Measurements from ENCODE around the gene VWC2.

VWC2 gene

DNA sequence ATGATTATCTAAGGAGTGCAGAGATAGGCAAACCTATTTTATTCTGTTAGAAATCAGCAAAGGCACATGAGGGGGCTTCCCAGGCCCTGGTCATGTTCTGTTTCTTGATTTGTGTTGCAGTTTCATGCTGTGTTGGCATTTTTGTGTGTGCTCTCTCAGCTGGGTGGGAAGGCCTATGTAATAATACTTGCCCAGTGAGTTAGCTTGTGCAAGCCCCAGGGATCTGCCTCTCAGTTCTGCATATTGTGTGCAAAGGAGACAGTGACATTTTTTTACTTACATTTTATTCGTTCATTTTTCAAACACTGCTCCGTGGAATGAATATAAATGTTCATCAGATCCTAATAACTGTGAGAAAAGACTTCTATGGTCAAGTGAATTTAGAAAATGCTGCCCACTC, 119.0 kb downstream of the VWC2 start:
- TF ChIP-seq, protein P1, sequence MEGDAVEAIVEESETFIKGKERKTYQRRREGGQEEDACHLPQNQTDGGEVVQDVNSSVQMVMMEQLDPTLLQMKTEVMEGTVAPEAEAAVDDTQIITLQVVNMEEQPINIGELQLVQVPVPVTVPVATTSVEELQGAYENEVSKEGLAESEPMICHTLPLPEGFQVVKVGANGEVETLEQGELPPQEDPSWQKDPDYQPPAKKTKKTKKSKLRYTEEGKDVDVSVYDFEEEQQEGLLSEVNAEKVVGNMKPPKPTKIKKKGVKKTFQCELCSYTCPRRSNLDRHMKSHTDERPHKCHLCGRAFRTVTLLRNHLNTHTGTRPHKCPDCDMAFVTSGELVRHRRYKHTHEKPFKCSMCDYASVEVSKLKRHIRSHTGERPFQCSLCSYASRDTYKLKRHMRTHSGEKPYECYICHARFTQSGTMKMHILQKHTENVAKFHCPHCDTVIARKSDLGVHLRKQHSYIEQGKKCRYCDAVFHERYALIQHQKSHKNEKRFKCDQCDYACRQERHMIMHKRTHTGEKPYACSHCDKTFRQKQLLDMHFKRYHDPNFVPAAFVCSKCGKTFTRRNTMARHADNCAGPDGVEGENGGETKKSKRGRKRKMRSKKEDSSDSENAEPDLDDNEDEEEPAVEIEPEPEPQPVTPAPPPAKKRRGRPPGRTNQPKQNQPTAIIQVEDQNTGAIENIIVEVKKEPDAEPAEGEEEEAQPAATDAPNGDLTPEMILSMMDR (IDR thresholded peaks at IDR 0.05; ENCODE audit: borderline replicate concordance, control extremely low read depth, extremely low read depth, insufficient read depth, missing control alignments): no peak
- in situ Hi-C loops (cut with MboI; ENCODE audit: low sequenced_read_pairs, unreplicated experiment): no loop called here
- DNase-seq (ENCODE audit: low spot score): no peak

DNA sequence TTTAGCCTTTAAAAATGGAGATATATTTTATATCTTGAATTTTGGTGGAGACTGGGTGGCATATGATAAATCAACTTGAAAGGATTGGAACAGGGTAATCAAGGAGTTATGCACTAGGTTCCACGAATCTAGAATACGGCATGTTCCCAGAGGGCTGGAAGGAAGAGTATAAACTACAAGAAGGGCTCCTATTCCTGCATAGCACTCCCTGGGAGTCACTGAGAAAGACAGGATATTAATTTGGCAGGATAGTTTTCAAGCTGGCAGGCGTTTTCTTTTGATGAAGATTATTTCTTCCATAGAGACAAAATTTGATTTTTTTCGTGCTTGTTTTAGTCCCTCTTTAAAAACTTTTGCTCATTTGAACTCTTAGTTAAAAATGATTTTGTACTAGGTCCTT, 119.7 kb downstream of the VWC2 start:
- in situ Hi-C loops (cut with MboI; ENCODE audit: low sequenced_read_pairs, unreplicated experiment): no loop called here
- TF ChIP-seq, protein P1 (IDR thresholded peaks at IDR 0.05; ENCODE audit: borderline replicate concordance, control extremely low read depth, extremely low read depth, insufficient read depth, missing control alignments): no peak
- no peak for DNase-seq (ENCODE audit: low spot score)

DNA sequence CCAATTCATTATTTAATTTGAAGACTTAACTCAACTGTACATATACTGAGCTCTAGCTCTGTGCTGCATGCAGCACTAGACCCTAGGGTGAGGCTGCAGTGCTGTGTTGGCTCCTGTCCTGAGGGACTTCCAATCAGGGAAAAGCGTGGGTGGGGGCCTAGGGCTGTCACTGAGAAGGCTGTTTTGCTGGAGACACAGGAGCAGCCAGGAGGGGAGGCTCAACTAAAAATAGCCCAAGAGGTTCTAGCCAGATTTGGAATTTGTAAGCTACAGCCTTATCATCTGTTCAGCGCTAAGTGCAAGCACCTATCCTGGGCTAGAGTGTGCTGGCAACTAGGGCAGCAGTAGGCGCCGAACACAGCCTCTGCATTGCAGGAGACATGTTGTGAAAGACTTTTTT, 121.1 kb downstream of the VWC2 start:
- in situ Hi-C loops (cut with MboI; ENCODE audit: low sequenced_read_pairs, unreplicated experiment): no loop called here
- TF ChIP-seq, protein P1 (IDR thresholded peaks at IDR 0.05; ENCODE audit: borderline replicate concordance, control extremely low read depth, extremely low read depth, insufficient read depth, missing control alignments): no peak
- no peak for DNase-seq (ENCODE audit: low spot score)

DNA sequence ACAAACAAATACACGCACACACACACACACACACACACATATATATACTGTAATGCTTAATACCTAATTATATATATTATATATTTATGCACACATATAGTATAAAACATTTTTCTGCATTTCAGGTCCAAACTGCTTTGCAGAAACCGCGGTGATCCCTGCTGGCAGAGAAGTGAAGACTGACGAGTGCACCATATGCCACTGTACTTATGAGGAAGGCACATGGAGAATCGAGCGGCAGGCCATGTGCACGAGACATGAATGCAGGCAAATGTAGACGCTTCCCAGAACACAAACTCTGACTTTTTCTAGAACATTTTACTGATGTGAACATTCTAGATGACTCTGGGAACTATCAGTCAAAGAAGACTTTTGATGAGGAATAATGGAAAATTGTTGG, 138.5 kb downstream of the VWC2 start:
- TF ChIP-seq, protein P1 (IDR thresholded peaks at IDR 0.05; ENCODE audit: borderline replicate concordance, control extremely low read depth, extremely low read depth, insufficient read depth, missing control alignments): no peak
- DNase-seq (ENCODE audit: low spot score): no peak
- in situ Hi-C loops (cut with MboI; ENCODE audit: low sequenced_read_pairs, unreplicated experiment): no loop called here

DNA sequence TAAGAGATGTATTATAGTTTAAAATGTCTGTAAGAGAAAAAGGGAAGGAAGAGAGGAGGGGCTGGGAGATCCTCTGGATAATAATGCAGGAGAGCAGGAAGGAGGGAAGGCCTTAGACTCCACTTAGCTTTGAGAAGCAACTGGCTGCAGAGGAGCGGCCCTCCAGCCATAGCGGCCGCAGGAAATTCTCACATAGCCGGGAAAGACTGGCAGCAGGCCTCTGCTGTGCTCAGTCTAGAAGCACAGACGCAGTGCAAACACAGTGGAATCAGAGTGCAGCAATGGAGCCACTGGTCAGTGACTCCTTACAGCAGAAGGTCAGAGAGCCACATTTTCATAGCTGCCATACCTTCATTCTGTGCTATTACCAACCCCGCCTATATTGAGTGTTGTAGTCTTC, 153.3 kb downstream of the VWC2 start:
- DNase-seq (ENCODE audit: low spot score): no peak
- TF ChIP-seq, protein P1 (IDR thresholded peaks at IDR 0.05; ENCODE audit: borderline replicate concordance, control extremely low read depth, extremely low read depth, insufficient read depth, missing control alignments): no peak
- in situ Hi-C loops (cut with MboI; ENCODE audit: low sequenced_read_pairs, unreplicated experiment): no loop called here

DNA sequence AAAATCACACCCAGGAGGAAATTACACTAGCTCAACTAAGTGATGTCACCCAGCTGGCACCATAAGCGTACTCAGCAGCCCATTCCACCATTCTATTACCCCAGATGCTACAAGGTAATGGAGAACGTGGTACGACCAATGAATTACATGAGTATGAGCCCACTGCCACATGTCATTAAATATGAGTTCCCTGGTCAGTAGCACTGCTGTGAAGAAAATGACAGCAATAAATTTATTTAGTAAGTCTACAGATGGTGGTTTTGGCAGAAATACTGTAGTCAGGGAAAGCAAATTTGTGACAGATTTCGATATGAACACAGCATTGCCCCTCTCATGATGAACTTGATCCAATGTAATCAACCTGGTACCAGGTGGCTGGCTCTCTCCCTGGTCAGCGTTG, 154.2 kb downstream of the VWC2 start:
- DNase-seq (ENCODE audit: low spot score): no peak
- in situ Hi-C loops (cut with MboI; ENCODE audit: low sequenced_read_pairs, unreplicated experiment): no loop called here
- TF ChIP-seq, protein P1 (IDR thresholded peaks at IDR 0.05; ENCODE audit: borderline replicate concordance, control extremely low read depth, extremely low read depth, insufficient read depth, missing control alignments): no peak

DNA sequence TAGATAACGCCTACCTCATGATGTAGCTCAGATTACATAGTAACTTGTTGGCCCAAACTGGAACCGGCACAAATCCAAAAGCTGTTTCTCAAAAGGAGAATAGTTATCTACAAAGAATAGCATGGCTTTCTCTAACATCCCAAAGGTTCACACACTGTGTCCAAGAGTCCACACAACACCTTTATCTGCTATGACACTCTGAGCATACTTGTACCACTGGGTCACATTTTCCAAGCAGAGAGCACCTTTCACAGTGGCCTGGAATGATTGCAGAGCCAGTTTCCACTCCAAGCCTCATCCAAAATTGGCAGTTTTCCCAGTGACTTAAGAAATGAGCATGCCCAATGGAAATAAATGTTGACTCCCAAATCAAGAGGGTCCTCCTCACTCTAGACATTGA, 155.3 kb downstream of the VWC2 start:
- TF ChIP-seq, protein P1 (IDR thresholded peaks at IDR 0.05; ENCODE audit: borderline replicate concordance, control extremely low read depth, extremely low read depth, insufficient read depth, missing control alignments): no peak
- no peak for DNase-seq (ENCODE audit: low spot score)
- in situ Hi-C loops (cut with MboI; ENCODE audit: low sequenced_read_pairs, unreplicated experiment): no loop called here
